B cell (primary cell): ENCODE results near the gene SIPA1L3.

ENCODE experiments used
- CTCF ChIP-seq: fragments of 200-600 bp; IDR thresholded peaks from one replicate; pipeline ENCODE4 v1.8.0; 2022; ENCODE audit warnings: antibody characterized with exemption, mild to moderate bottlenecking
- EZH2 ChIP-seq: IDR thresholded peaks from 2 replicates; pipeline ENCODE4 v1.6.1; 2012; ENCODE audit warnings: borderline replicate concordance, low read depth, mild to moderate bottlenecking, moderate library complexity, low read length; ENCODE audit not compliant: insufficient read depth, poor library complexity, severe bottlenecking

- no peak for TF ChIP-seq CTCF
- no peak for TF ChIP-seq EZH2
Measured at GRCh38 chr19:38022791-38023670, 116.0 kb downstream of the SIPA1L3 start.
